GM19023 (cell line): ENCODE measurements around the gene MN1.

Source experiments
- ATAC-seq: cut with Tn5 transposase; IDR thresholded peaks from one replicate; pipeline ENCODE4 v1.9.1; 2021; ENCODE audit warnings: mild to moderate bottlenecking, moderate library complexity; ENCODE audit not compliant: unreplicated experiment

The MN1 gene

DNA sequence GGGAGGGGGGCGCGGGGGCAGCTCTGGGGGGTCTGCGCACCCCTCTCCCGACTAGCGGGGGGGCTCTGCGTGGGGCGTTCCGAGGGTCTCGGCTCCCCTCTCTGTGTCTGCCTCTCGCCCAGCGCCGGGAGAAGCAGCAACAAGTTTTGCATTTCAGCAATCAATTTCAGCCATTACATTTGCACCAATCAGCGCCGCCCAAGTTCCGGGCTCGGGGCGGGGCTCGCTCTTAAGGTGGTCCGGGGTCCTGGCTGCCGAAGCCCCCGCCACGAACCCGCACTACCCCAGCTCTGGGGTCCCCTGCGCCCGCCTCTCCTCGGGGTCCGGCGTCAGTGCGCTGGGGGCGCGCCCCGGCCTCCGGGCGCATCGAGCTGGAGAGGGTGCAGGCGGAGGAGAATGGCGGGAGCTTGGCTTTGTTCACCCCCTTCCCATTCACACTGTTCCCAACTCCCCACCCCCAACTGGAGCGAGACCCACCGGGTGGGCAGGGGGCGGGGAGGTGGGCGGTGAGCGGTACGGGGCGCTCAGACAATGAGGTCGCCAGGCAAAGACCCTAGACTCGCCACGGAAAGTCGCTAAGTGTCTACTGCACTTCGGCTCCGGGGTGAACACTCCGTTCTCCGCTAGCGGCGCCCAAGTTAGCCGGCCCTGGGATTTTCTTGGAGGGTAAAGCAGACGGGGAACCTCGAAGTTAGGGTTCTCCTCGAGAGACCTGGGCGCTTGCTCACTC is at the start of gene MN1:
Gene MN1 (minus strand): TSS at position 141 of the 730 bp plus-strand sequence. CDS start 1,213 bp downstream, outside the sequence.
- no peak for ATAC-seq

GRCh38 chr22:27850000-27850521 is 48.5 kb upstream of the MN1 start:
- no peak for ATAC-seq

GRCh38 chr22:27848005-27848404 is 46.4 kb upstream of the MN1 start:
- no peak for ATAC-seq

DNA sequence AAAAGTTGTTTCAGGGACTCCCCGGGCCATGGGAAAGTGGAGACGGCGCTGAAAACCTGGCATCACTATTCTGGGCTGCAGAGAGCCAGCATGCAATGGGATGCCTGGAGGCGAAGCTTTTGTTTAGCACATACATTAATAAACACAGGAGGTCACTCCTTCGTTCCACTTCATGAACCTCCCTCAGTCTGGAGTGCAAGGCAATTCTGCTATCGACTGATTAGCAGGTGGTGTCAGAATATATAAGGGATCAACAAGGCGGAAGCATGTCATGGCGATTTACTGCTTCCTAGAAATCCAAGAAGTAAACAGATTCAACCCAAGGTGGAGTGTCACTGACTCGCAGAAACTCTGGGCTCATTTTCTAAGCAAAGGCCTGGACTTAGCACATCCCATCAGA is 45.4 kb upstream of the MN1 start:
- ATAC-seq = no peak

DNA sequence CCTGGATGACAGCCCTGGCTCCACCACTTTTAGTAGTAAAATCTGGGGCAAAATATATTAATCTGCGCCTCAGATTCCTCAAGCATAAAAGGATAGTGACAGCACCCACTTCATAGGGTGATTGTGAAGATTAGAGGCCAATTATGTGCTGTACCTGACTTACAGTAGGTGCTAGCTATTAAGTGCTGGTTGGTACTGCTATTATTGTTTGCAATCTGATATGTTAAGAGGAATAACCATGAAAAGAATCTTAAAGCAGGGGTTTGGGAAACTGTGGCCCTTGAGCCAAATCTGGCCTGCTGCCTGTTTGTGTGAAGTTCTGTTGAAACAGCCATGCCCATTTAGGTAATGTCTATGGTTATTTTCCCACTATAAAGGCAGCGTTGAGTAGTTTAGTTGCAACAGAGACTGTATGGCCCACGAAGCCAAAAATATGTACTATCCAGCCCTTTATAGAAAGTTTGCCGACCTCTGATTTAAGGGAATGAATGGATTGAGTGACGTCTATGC is 44.7 kb upstream of the MN1 start:
- ATAC-seq = no peak

DNA sequence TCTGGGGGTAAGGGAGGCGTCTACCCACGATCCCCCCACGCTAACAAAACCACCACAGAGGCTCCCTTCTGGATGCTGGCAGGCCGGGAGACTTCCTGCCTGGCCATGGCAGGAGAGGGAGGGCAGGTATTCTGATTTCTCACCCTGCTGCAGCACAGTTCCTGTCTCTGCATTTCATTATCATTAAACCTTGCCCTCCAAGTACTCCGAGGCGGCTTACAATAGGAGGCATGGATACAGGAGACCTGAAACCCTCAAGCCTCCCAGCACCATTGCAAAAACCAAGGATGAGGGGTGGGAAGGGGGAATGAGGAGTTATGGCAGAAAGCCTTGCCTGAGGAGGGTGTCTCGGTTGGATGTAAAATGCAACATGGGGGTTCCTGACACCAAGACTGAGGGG is 44.1 kb upstream of the MN1 start:
- ATAC-seq = no peak

GRCh38 chr22:27844656-27845591 is 43.4 kb upstream of the MN1 start:
- ATAC-seq = no peak

- ATAC-seq = no peak
Observed at GRCh38 chr22:27844256-27844655, 42.7 kb upstream of the MN1 start.

DNA sequence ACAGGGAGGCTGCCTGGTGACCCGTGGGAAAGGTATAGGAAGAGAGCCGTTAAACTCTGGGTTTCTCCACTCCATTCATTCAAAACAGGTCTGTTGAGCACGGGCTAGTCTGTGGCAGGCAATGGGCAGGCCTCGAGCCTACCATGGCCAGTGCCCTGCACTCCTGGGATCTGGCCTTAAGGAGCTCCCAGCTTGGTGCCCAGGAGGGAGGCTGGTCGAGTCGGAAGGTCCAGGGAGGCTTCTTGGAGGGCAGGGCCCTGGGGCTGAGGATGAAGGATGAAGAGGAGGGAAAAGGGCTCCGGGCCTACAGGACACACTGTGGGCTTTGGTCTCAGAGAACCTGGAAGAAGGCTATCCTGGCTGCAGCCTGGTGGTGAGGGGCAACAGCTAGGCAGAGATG is 41.9 kb upstream of the MN1 start:
- ATAC-seq = no peak

DNA sequence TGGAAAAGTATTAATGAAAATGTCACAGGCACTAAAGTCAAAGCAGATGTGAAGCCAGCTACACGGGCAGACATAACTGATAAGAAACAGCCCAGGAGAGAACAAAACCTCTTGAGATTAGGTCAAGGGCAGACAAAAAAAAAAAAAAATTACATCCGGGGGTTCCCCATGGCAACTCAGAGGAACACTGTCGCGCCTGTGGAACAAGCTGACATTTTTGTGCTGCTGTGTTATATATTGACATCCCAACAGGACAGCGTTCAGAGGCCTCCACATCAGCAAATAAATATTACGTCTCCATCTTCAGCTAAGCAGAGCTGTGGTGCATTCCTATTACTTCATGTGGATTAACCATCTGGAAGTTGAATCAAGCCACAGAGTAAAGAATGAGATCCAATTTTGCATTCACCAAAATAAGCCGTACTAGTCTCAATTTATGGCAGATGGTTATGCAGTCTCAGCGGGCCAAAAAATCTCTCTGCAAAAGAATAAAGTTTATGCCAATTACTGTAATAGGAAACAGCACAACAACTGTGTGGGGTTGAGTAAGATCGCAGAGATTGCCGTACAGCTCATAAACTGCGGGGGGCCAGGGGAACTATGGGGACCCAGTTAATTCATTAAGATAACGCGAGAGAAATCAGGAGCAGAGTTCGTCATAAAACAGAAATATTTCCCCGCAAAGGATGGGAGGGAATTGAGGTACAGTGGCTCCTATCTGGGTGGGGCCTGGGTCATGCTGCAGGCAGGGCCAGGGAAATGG is 41.3 kb upstream of the MN1 start:
- no peak for ATAC-seq

DNA sequence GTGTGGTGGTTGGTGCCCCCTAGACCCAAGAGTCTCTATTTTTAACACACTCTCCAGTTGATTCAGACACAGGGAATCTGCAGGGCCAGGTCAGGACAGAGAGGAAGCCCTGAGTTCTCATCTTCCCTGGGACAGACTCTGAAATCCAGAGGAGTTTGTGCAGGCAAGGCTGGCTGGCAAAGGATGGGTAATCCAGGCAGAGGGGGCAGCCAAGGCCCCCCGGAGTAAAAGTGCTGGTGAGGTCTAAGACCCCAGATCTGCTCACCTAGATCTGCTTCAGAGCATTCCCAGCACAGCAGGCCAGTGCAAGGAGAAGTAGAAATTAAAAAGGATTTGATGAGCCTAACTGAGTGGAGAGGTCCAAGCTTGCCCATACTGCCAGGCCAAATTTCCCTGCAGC is 40.6 kb upstream of the MN1 start:
- no peak for ATAC-seq

DNA sequence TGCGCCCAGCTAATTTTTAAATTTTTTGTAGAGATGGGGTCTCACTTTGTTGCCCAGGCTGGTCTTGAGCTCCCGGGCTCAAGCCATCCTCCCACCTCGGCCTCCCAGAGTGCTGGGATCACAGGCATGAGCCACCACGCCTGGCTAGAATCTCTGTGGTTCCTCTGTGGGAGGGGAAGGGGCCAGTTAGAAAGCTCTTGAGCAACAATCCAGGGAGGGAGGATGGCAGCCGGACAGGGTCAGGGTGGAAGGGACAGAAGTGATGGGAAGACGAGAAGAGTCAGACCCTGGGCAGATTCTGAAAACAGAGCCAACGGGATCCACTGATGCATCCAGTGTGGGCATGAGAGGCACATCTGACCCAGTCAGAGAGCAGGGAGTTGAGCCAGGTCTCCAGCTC is 38.9 kb upstream of the MN1 start:
- ATAC-seq = no peak

DNA sequence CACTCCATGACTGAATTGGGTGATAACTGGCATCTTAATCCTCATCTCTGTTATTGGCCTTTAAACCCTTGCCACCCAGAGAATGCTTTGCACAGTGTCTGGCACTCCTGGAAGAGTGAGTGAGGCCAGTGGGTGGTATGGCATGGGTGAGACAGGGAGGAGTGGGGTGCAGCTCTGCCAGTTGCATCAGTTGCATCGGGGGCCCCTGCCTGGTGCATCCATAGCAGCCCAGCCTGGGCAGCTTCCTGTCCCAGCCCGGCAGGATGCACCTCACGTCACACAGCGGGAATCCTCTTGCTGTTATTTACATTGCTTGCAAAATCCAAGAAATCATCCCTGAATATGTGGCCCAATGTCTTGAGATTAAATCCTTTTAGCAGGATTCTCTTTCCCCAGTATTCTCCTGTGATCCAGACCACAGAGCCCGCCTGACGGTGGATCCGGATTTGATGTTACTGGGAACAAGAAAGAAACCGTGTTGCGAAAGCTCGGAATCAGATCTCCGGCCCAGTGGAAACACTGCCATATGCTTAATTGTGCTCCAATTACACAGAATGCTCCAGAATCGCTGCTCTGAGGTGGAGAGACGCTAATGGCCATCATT is 37.6 kb upstream of the MN1 start:
- no peak for ATAC-seq

DNA sequence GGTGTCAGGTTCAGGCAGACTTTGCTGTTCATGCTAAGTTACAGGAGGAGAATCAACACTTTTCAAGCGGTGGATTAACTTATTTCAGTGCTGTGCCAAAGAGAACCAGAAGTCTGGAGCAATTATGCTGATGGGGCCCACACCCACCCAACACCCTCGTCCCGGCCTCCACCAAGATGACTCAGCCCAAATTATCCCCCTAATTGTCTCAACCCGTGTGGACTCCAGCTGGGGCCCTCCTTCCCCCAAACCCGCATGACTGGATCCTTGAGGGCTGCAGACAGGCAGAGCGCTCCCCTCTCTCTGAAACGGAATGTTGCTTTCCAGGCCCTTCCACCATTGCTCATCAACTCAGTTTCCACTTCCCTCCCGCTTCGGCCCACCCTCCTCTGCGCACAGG is 34.6 kb upstream of the MN1 start:
- ATAC-seq = no peak

GRCh38 chr22:27835446-27835845 is 33.9 kb upstream of the MN1 start:
- ATAC-seq = no peak

DNA sequence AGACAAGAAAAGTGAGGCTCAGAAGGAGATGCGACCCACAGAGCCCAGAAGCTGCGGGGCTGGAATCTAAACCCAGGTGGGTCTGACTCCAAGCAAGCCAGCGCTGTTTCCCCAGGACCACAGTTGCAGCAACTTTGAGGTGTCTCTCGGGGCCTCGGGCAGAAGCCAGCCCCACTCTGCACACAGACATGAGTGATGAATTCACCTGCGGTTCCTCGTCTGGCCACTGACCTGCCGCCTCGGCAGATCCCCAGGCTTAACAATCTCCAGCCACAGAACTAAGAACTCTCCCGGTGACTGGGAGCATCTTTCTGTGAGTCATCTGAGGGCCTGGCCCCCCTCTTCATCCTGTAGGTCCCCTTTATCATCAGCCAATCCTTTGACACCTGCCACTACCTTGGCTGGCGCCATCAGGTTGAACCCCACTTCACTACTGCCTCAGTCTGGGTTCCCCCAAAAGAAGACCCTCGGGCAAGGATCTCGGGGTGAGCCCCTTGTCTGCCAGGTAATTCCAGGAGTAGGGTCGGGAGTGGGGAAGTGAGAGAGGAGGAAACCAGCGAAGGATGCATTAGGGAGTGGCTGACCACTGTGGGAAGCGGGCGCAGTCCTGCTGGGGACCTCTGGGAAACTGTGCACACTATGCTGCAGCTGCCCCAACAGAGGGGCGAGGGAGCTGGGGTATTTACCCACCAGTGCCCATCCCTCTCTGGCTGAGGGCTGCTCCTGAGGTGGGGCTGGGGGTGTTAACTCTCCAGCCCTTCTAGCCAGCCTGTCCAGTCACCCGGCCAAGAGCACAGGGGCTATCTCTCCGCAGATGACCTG is 33.0 kb upstream of the MN1 start:
- no peak for ATAC-seq

- ATAC-seq = no peak
Observed at GRCh38 chr22:27833803-27834202, 32.2 kb upstream of the MN1 start.

- ATAC-seq = no peak
Observed at GRCh38 chr22:27832606-27833005, 31.1 kb upstream of the MN1 start.

- no peak for ATAC-seq
Observed at GRCh38 chr22:27829620-27830019, 28.1 kb upstream of the MN1 start.
